Measurements from ENCODE around the gene LRRC3.

LRRC3 gene

GRCh38 chr21:44466996-44467858 is 11.9 kb downstream of the LRRC3 start:
- no peak for TF ChIP-seq CTCF (IDR thresholded peaks at IDR 0.05; ENCODE audit: low read depth, low read length)
- H3K4me3 ChIP-seq (ENCODE audit: low read depth, low read length): no peak overlapping the region

DNA sequence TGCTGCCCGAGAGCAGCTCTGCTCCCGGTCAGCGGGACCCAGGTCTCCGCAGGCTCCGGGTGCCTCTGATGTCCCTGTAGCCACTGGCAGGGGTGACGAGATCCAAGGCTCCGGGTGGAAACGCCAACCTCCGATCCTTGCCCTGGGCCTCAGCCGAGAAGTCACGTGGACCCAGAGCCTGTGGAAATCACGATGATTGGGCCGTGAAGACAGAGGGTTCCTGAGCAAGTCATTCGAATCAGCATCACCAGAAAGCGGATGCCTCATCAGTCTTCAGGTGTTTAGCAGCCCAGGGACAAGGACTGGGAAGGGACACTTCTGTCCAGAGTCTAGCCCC is 12.5 kb downstream of the LRRC3 start:
- no peak for TF ChIP-seq CTCF (IDR thresholded peaks at IDR 0.05; ENCODE audit: low read depth, low read length)
- H3K4me3 ChIP-seq (ENCODE audit: low read depth, low read length): no peak overlapping the region

DNA sequence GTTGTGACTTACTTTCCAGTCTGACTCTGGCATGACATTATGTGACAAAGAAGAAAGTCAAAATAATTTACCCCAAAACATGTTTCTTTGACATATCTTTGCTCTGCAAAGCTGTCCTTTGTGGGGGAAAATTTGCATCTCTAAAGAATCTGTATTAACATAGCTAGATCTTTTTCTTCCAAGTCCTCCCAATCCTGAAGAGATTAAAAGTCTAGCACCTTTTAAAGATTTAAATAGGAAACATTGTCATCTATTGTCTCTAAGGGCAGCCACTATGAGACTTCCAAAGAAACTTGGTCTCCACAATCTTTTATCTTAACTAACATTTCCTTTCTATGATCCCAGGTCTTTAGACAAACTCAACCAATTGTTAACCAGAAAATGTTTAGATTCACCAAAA is 16.0 kb downstream of the LRRC3 start:
- no peak overlapping the region for H3K4me3 ChIP-seq (ENCODE audit: low read depth, low read length)
- no peak for TF ChIP-seq CTCF (IDR thresholded peaks at IDR 0.05; ENCODE audit: low read depth, low read length)

DNA sequence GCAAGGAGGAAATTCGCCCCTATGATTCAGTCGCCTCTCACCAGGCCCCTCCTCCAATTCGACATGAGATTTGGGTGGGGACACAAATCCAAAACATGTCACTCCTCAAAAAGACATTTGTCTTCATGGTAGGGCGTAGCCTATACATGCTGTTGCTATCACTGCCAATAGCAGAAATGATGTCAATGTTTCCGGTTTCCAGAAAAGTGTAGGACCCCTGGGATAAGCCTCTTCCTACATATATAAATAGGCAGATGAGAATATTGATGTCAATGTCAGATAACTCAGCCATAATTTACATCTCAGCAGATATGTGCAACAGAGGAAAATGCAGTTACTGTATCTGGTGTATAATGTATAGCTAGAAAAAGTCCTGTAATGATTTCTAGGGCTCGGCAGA is 16.7 kb downstream of the LRRC3 start:
- TF ChIP-seq CTCF (IDR thresholded peaks at IDR 0.05; ENCODE audit: low read depth, low read length): no peak
- H3K4me3 ChIP-seq (ENCODE audit: low read depth, low read length): no peak overlapping the region

GRCh38 chr21:44473915-44474555 is 18.7 kb downstream of the LRRC3 start:
- TF ChIP-seq CTCF (IDR thresholded peaks at IDR 0.05; ENCODE audit: low read depth, low read length): no peak
- no peak overlapping the region for H3K4me3 ChIP-seq (ENCODE audit: low read depth, low read length)

DNA sequence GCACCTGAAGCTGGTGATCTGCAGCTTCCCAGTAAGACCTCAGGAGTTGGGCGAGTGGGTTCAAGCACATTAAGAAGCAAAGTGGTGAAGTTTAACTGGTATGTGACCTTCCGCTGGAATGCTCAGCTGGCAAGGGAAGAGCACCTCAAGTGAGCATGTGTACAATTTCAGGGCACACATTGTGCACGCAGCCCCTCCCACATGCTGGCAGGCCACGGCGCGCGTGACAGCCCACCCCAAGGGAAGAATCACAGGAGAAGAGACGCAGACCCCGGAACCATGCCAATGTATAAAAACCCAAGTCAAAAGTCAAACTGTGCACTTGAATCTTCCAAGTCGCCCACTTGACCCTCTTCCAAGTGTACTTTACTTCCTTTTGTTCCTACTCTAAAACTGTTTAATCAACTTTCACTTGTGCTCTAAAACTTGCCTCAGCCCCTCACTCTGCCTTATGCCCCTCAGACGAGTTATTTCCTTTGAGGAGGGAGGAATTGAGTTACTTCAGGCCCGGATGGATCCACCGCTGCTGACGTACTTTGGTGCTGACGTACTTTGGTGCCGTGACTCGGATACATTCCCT is 20.0 kb downstream of the LRRC3 start:
- no peak for TF ChIP-seq CTCF (IDR thresholded peaks at IDR 0.05; ENCODE audit: low read depth, low read length)
- H3K4me3 ChIP-seq (ENCODE audit: low read depth, low read length): no peak overlapping the region

DNA sequence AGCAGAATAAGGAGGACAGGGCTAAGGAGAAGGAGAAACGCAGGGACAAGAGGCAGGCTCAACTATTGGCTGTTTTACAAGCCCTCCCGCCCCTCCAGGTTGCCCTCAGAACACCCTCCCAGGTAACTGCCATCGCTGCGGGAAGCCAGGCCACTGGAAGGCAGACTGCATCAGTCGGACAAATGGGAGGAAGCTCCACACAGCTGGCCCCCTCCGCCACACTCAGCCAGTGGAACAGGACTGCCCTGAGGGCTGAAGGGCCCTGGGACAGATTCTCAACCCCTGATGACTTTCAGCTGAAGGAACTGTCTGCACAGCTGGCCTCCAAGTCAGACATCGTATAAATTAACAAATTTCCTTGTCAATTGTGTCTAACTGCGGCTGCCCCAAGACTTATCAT is 21.8 kb downstream of the LRRC3 start:
- H3K4me3 ChIP-seq (ENCODE audit: low read depth, low read length): no peak overlapping the region
- TF ChIP-seq CTCF (IDR thresholded peaks at IDR 0.05; ENCODE audit: low read depth, low read length): no peak

All from WI38 (cell line).